A673 (cell line): ENCODE results near the gene ANKMY1. TPM values are rescaled to one million over a fixed set of nuclear protein-coding genes. Genes with fewer than 3 reads are reported as not detected.

Experiments
- BruUV-seq: library from RNA; stranded (reverse); fragments of 400-500 nt; replicated peaks from 2 replicates; lab custom pipeline; 2021; lab: Mats Ljungman, UMichigan
- CTCF ChIA-PET: fragments of 300-600 bp; sonication (Branson Sonifier 250); formaldehyde crosslinking; loops from one replicate; lab custom pipeline; 2022; ENCODE audit warnings: antibody characterized with exemption; lab: Charles Lee
- POLR2A ChIA-PET: fragments of 300-600 bp; sonication (Branson Sonifier 250); formaldehyde crosslinking; loops from one replicate; lab custom pipeline; 2022; ENCODE audit warnings: antibody characterized with exemption; ENCODE audit not compliant: low non-redundant PET; lab: Charles Lee
- DNase-seq: peaks from one replicate; pipeline ENCODE4 v3.0.0-alpha.2; 2015; ENCODE audit warnings: low spot score
- H3K27ac ChIP-seq: fragments of 200-600 bp; sonication (generic); 2 replicates; pipeline ENCODE4 v1.5.1; 2016; ENCODE audit warnings: mixed run types, low read depth, mild to moderate bottlenecking, mixed read lengths, antibody characterized with exemption, low read length; ENCODE audit not compliant: poor library complexity, severe bottlenecking
- H3K27me3 ChIP-seq: fragments of 200-600 bp; sonication (generic); replicated peaks from 2 replicates; pipeline ENCODE4 v1.6.1; 2017; ENCODE audit warnings: mixed run types, low read depth, mild to moderate bottlenecking, mixed read lengths, antibody characterized with exemption, low read length; ENCODE audit not compliant: insufficient read depth, poor library complexity
- H3K36me3 ChIP-seq: fragments of 200-600 bp; sonication (generic); 2 replicates; pipeline ENCODE4 v1.6.1; 2016; ENCODE audit warnings: mixed run types, mild to moderate bottlenecking, mixed read lengths, antibody characterized with exemption, low read length; ENCODE audit not compliant: insufficient read depth, poor library complexity, severe bottlenecking
- H3K4me1 ChIP-seq: fragments of 200-600 bp; sonication (generic); 2 replicates; pipeline ENCODE4 v1.6.1; 2017; ENCODE audit warnings: mixed run types, mild to moderate bottlenecking, mixed read lengths, antibody characterized with exemption, low read length; ENCODE audit not compliant: insufficient read depth, poor library complexity, severe bottlenecking
- H3K4me3 ChIP-seq: fragments of 200-600 bp; sonication (generic); 2 replicates; pipeline ENCODE4 v1.5.1; 2016; ENCODE audit warnings: low read depth, mixed run types, mild to moderate bottlenecking, mixed read lengths, low read length; ENCODE audit not compliant: poor library complexity, severe bottlenecking
- H3K9me3 ChIP-seq: fragments of 200-600 bp; sonication (generic); 2 replicates; pipeline ENCODE4 v1.6.1; 2016; ENCODE audit warnings: mixed run types, low read depth, mild to moderate bottlenecking, mixed read lengths, antibody characterized with exemption, low read length; ENCODE audit not compliant: poor library complexity, severe bottlenecking
- EZH2 ChIP-seq: fragments of 200-600 bp; sonication (generic); IDR thresholded peaks from 2 replicates; pipeline ENCODE4 v1.6.1; 2017; ENCODE audit warnings: borderline replicate concordance, low read depth, mild to moderate bottlenecking, mixed read lengths, antibody characterized with exemption, low read length; ENCODE audit not compliant: poor library complexity, severe bottlenecking
- intact Hi-C: fragments of 100-400 bp; cut with micrococcal nuclease; formaldehyde crosslinking; loops from one replicate; pipeline ENCODE4 v1.10.0; 2022; ENCODE audit not compliant: unreplicated experiment
- total RNA-seq: library from RNA; stranded (reverse); gene quantifications from 2 replicates; pipeline ENCODE4 v1.2.3, GENCODE V29; 2021
- TF ChIP-seq, protein P1 (sequence below): fragments of 300-800, 200-600 bp; sonication (generic); conservative IDR thresholded peaks from 2 replicates; pipeline ENCODE4 v1.5.1; 2017; ENCODE audit warnings: low read depth, mild to moderate bottlenecking, antibody characterized with exemption, low read length, moderate library complexity, mixed read lengths

The ANKMY1 gene
- total RNA-seq, 1 experiment from 2014 or later = 21.8 TPM

DNA sequence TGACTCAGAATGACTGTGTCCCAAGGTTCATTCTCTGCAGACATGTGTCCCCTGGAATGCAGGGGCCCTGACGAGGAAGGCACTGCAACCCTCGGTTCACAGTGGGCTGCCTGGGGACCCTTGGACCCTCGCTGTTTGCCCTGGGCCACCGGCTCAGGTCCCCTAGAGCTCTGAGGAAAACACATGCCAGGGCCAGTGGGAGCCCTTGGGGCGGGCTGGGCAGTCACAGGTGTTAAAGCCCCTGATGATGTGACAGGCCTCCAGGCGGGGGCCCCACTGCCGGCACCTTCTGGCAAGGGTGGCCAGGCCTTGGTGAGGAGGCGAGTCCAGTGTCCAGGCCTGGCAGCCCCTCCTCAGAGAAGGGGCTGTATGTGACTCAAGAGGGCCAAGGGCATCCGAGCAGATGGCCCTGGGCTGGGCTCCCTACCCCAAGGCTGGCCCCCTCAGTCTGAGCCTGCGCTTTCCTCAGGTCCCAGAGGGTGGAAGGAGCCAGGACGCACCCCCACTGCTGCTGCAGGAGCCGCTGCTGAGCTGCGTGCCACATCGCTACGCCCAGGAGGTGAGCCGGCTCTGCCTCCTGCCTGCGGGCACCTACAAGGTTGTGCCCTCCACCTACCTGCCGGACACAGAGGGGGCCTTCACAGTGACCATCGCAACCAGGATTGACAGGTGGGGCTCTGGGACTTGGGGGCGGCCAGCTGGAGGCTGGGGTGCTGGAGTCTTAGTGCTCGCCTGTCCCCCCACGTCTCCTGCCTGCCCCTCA lies 39.8 kb upstream of the ANKMY1 start:
- H3K36me3 ChIP-seq = peaks cover 7% of the 10 kb centered on the region
- no peak for DNase-seq
- H3K4me3 ChIP-seq = no peak overlapping the region
- H3K4me1 ChIP-seq = no peaks in the 10 kb centered on the region
- TF ChIP-seq, protein P1, sequence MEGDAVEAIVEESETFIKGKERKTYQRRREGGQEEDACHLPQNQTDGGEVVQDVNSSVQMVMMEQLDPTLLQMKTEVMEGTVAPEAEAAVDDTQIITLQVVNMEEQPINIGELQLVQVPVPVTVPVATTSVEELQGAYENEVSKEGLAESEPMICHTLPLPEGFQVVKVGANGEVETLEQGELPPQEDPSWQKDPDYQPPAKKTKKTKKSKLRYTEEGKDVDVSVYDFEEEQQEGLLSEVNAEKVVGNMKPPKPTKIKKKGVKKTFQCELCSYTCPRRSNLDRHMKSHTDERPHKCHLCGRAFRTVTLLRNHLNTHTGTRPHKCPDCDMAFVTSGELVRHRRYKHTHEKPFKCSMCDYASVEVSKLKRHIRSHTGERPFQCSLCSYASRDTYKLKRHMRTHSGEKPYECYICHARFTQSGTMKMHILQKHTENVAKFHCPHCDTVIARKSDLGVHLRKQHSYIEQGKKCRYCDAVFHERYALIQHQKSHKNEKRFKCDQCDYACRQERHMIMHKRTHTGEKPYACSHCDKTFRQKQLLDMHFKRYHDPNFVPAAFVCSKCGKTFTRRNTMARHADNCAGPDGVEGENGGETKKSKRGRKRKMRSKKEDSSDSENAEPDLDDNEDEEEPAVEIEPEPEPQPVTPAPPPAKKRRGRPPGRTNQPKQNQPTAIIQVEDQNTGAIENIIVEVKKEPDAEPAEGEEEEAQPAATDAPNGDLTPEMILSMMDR = no peak
- no peak for TF ChIP-seq EZH2
- ChIA-PET POLR2A (no interaction called here), CTCF (no interaction called here)
- no peak overlapping the region for H3K27ac ChIP-seq
- intact Hi-C loops = no loop called here
- H3K27me3 ChIP-seq = no peaks in the 10 kb centered on the region
- no peaks in the 10 kb centered on the region for H3K9me3 ChIP-seq
- BruUV-seq = no TSS peak

DNA sequence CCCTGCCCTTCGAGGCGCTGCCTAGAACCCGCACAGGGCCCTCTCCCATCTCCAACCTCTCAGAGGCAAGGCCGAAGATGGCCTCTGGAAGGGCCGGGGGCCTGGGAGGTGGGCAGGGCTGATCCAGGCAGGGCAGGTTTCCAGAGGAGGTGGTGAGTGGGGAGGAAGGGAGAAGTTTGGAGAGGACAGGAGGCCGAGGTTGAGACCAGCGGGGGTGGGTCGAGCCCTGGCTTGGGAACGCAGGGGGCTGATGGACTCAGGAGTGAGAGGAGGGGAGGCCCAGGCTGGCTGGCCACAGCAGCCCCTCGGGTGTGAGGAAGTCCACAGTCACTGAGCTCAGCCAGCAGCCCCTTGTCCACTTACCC lies 39.2 kb upstream of the ANKMY1 start:
- H3K27me3 ChIP-seq = no peaks in the 10 kb centered on the region
- ChIA-PET CTCF (no interaction called here), POLR2A (no interaction called here)
- TF ChIP-seq, protein P1 = no peak
- TF ChIP-seq EZH2 = no peak
- H3K36me3 ChIP-seq = peaks cover 7% of the 10 kb centered on the region
- intact Hi-C loops = no loop called here
- no peak for DNase-seq
- BruUV-seq = no TSS peak
- H3K4me3 ChIP-seq = no peak overlapping the region
- H3K9me3 ChIP-seq = no peaks in the 10 kb centered on the region
- H3K27ac ChIP-seq = no peak overlapping the region
- no peaks in the 10 kb centered on the region for H3K4me1 ChIP-seq

DNA sequence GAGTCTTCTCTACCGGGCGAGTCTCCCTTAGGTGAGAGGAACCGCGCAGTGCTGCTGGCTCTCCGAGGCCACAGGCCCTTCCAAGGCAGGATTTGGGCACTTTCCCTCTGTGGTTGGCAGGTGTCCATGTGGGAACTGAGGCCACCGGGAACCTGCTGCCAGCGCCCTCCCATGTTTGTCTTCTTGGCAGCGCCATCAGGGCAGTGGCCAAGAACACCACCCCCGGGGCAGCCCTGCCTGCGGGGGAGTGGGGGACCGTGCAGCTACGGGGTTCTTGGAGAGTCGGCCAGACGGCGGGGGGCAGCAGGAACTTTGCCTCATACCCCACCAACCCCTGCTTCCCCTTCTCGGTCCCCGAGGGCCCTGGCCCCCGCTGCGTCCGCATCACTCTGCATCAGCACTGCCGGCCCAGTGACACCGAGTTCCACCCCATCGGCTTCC lies 38.7 kb upstream of the ANKMY1 start:
- no TSS peak for BruUV-seq
- POLR2A ChIA-PET = no interaction called here

More for the DNA sequence above, 38.7 kb upstream of the ANKMY1 start:
- TF ChIP-seq EZH2 = no peak
- TF ChIP-seq, protein P1 = no peak
- CTCF ChIA-PET = no interaction called here
- Histone ChIP-seq H3K27ac (no peak overlapping the region), H3K9me3 (no peaks in the 10 kb centered on the region), H3K4me3 (no peak overlapping the region), H3K36me3 (peaks cover 7% of the 10 kb centered on the region), H3K27me3 (no peaks in the 10 kb centered on the region), H3K4me1 (no peaks in the 10 kb centered on the region)
- no peak for DNase-seq
- intact Hi-C loops = no loop called here
